Renal cortical epithelial cell (primary cell): ENCODE measurements around the gene MS4A14. TPM values are rescaled to one million over a fixed set of nuclear protein-coding genes. Genes with fewer than 3 reads are reported as not detected.
A peak's percentile ranks its signal among the peaks of the same experiment; 100 is the strongest.
"Not testable (repeated sequence)": the region's sequence is repeated elsewhere in the genome, so short reads cannot be mapped to it uniquely, and the experiment has no call there.

Experiments used
- DNase-seq: peaks from one replicate; pipeline ENCODE4 v3.0.0-alpha.2; 2011; ENCODE audit warnings: low read depth
- total RNA-seq: library from RNA; depleted of rRNA; stranded (reverse); fragments of >200 nt; gene quantifications from 2 replicates; pipeline ENCODE4 v1.2.3, GENCODE V29; 2014

The MS4A14 gene
- total RNA-seq, 1 donor from 2014 or later = not detected

DNA sequence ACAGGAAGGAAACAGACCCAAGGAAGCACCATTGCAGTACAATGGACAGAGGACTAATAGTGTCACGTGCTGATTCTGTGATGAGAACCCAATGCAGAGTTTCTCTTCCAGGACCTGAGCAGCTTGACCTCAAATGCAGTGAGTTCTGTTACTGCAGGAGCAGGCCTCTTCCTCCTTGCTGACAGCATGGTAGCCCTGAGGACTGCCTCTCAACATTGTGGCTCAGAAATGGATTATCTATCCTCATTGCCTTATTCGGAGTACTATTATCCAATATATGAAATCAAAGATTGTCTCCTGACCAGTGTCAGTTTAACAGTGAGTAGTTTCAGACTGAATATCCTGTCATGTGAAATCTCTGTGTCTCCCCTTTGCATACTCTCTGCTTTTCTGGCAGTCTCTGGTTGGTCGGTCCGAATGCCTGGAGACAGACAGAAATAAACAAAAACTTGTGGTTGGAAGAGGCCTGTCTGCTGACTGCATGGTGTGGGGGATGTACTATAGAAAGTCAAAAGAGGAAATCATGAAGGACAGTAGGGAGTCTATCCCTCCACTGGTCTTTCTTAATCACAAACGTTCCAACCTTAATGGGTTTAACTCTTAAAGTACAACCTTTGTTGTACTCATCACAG is 6.9 kb upstream of the MS4A14 start:
- DNase-seq = no peak

DNA sequence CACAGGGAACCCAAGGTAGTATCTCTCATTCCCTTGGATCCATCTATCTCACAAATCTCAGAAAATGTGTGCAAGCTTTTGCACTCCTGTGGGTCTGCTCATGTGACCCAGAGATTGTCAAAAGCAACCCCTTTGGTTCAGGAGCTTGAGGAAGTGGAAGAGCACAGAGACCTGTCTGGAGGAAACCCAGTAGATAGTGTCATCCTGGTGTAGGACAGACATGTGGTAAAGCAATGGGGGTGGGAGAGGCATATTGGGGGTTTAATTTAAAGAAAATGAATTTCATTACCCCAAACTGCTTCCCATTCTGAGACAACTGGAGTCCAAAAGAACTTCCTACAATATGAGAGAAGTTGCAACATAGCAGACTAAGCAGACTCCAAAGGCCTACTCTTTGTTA is 5.8 kb upstream of the MS4A14 start:
- no peak for DNase-seq

DNA sequence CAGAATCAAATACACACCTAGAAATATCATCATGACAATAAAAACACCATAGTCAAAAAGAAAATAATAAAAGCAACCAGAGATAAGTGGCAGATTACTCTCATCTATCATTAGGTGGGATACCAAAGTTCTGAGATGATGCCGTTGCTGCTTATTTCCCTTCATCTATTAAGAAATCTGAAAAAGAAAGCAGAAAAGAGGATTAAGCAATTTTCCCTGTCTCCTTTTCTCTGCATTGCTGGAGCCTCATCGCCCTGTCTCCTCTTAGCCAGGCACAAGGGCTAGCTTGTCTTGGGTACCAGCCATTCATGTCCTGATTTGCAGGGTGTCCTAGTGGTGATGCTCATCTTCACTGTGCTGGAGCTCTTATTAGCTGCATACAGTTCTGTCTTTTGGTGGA is 3.9 kb upstream of the MS4A14 start:
- no peak for DNase-seq

- DNase-seq = no peak
Measured at GRCh38 chr11:60393016-60393415, 3.2 kb upstream of the MS4A14 start.

DNA sequence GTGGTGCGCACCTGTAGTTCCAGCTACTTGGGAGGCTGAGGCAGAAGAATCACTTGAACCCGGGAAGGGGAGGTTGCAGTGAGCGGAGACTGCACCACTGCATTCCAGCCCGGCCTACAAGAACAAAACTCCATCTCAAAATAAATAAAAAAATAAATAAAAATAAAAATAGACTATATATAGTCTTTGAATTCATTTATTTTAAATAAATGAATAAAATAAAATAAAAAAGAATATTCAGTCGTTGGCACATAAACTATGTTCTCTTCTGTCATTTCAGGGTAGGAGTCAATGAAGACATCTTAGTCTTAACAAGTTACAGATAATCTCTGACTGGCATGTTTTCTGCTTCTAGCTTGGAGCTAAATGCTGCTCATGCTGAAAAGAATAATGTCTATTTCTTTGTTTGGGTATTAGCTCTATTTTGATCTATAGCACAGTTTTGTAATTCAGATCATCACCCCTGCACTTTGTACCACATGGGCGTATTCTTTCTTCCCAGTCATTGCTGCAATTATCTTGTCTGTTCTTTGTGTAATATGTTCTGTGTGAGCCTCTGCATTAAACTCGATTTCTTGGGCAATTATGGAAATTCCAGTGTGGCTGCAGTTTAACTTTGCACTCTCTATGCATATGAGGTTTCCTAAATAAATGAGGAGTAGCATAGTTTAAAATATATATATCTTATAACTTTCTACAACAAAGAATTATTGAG is 1.4 kb upstream of the MS4A14 start:
- DNase-seq = no peak

GRCh38 chr11:60396799-60397198 is 540 bp downstream of the MS4A14 start:
- no peak for DNase-seq

GRCh38 chr11:60420015-60420414 is 23.8 kb downstream of the MS4A14 start:
- DNase-seq = no peak

DNA sequence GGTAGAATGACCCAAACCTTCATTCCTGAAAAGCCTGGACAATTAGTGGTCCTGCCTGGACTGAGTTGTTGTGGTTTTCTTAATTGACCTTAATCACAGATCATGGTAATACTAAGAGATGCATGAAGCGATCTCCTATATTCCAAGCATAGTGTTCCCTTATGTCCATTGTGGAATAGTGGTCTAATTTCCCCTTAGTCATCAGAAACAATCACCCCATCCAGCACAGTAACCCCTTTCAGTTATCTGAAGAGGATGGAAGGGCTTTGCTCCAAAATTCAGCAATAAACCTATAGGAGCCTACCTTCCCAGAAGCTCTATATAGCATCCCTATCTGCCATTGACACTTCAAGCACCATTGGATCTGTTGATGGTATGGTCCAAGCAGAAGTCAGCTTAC is 26.4 kb downstream of the MS4A14 start:
- no peak for DNase-seq

GRCh38 chr11:60428517-60428916 is 32.3 kb downstream of the MS4A14 start:
- no peak for DNase-seq

DNA sequence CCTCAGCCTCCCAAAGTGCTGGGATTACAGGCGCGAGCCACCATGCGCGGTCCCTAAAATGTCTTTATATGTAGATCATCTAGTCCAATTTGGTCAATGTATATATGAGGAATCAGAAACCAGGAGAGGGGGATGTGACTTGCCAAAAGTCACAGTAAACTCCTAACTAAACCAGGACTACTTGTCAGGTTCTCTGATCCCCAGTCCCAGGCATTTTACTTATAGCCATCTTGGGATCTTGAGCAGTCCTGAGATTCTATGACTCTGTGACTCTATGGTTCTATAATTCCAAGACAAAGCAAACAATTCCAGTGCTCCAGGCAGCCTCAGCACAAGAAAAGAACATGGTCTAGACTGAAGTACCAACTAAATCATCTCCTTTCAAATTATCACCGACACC is 33.0 kb downstream of the MS4A14 start, which contains the start of gene MS4A5:
TSS of gene MS4A5 (plus strand) at position 301 of the 400 bp plus-strand sequence. CDS start 103 bp downstream, outside the sequence.
- DNase-seq = no peak

DNA sequence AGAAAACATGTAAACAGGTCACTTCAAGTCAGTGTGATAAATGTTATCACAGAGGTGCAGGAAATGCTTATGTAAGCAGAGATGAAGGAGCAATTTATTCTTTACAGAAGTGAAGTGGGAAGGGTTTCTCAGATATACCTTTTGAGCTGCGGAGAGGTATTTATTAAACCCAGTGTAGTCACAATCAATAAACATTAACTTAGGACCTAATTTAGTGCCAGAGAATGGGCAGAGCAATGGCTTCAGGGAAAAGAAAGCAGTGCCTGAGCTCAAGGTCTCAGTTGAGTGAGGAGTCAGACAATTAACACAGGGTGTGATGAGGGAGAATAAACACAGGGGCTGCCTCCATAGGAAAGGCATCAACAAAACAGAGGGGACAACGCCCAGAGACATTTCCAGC is 35.0 kb downstream of the MS4A14 start:
- DNase-seq = peak; percentile 16

GRCh38 chr11:60433401-60433800 is 37.1 kb downstream of the MS4A14 start:
- DNase-seq = no peak

DNA sequence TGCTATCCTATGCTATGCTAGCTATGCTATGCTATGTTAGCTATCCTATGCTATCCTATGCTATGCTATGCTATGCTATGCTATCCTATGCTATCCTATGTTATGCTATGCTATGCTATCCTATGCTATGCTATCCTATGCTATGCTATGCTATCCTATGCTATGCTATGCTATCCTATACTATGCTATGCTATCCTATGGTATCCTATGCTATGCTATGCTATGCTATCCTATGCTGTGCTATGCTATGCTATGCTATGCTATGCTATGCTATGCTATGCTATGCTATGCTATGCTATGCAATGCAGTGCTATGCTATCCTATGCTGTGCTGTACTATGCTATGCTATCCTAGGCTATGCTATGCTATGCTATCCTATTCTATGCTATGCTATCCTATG is 50.8 kb downstream of the MS4A14 start:
- DNase-seq = no peak

GRCh38 chr11:60447846-60448245 is 51.6 kb downstream of the MS4A14 start:
- no peak for DNase-seq

- not testable (repeated sequence) for DNase-seq
Measured at GRCh38 chr11:60451185-60451584, 54.9 kb downstream of the MS4A14 start.

DNA sequence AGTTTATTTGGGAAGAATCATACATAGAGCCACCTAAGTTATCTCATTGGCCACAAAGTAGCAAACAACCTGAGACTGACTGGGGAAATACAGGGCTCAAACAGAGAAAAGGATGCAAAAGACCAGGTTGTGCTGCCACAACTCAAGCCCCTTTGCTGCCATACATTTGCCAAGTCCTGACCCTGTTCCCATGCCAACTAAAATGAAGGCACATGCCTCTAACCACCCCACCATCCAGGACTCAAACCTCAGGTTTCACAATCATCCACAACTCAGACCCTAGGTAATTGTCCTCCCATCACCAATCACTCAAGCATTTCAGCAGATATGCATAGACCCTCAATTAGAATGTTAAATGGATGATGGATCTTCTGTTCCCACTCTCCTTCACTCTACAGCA is 58.0 kb downstream of the MS4A14 start:
- no peak for DNase-seq

DNA sequence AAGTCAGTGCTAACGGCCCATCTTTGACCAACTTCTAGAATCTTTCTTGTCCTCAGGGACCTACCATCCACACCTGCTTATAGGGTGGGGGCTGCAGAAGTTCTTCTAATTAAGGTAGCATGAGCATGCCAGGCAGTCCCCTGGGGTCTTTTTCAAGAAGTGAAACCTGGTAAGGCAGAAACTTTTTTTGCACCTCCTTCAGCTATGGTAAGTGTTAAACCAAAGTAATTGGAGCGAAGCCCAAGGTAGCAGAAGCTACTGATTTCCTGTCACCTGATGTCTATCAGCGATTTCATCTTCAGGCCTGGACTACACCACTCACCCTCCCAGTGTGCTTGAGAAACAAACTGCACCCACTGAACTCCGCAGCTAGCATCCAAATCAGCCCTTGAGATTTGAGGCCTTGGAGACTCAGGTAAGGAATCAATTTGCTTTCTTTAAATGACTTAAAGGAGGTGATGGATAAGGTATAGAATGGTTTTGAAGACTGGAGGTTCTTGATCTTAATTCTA is 59.3 kb downstream of the MS4A14 start, which contains the start of gene MS4A1:
TSS of gene MS4A1 (plus strand) at position 317 of the 512 bp plus-strand sequence. CDS start 6,528 bp downstream, outside the sequence.
- no peak for DNase-seq

DNA sequence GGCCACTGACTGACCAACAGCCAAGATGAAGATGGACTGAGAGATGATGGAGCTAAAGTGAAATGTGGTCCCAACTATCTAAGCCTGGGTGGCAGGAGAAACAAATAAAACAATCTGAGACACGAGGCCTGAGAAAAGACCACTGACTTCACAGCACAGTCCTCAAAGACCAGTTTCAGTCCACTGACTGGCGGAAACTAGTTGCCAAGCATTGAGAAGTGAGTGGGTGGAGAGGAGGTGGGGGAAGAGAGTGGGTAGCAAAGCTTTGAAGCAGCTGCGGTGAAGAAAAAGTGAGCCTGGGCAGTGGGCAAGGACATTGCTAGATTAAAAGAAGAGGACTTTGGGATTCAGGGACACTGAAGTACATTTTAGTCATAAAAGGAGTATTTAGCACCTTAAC is 61.3 kb downstream of the MS4A14 start:
- no peak for DNase-seq

DNA sequence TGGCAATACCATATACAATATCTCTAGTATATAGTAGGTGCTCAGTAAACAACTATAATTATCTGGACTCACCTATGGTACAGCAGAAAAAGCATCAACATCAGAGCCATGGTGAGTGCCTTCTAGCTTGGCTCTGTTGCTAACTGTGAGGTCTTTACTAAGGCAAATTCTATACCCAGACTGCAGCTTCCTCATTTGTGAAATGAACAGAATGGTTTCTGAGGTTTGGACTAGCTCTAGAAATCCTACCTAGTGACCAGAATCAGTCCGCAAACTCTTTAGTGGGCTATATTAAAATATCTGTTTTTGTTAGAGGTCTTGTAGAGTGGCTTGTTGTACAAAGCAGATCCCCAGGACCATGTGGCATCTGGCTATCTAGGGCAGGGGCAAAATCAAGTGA is 63.1 kb downstream of the MS4A14 start:
- DNase-seq = no peak
